Heart right ventricle (tissue), 16 donors: ENCODE results near the gene STAU1. TPM values are rescaled to one million over a fixed set of nuclear protein-coding genes. Genes with fewer than 3 reads are reported as not detected.
"Not testable (repeated sequence)": the region's sequence is repeated elsewhere in the genome, so short reads cannot be mapped to it uniquely, and the experiment has no call there.

Experiments used
- ATAC-seq, 8 donors: fragments of 200-7000 bp; cut with Tn5 transposase; one replicate each; pipeline ENCODE4 v1.9.1; 2020; ENCODE audit warnings: mild to moderate bottlenecking in 8 of 8, moderate library complexity in 8 of 8, moderate number of reproducible peaks in 1 of 8
- DNase-seq, 2 donors: peaks; one replicate each; pipeline ENCODE4 v3.0.0-alpha.2; 2020
- H3K27ac ChIP-seq, 10 donors: fragments of 200-600 bp; sonication (generic) in 2 of 10; one replicate each; pipeline versions ENCODE4 v1.5.0 to v1.8.0; 2020 to 2022; ENCODE audit warnings: mild to moderate bottlenecking in 3 of 10
- H3K27me3 ChIP-seq, 7 donors: fragments of 200-600 bp; one replicate each; pipeline ENCODE4 v1.8.0; 2021 to 2022; ENCODE audit warnings: mild to moderate bottlenecking in 2 of 7
- H3K36me3 ChIP-seq, 9 donors: fragments of 200-600 bp; sonication (generic) in 1 of 9; one replicate each; pipeline versions ENCODE4 v1.5.0 to v1.8.0; 2020 to 2022; ENCODE audit warnings: mild to moderate bottlenecking in 2 of 9
- H3K4me1 ChIP-seq, 9 donors: fragments of 200-600 bp; sonication (generic) in 1 of 9; one replicate each; pipeline versions ENCODE4 v1.5.0 to v1.8.0; 2020 to 2022; ENCODE audit warnings: mild to moderate bottlenecking in 4 of 9
- H3K4me3 ChIP-seq, 10 donors: fragments of 200-600 bp; sonication (generic) in 2 of 10; one replicate each; pipeline versions ENCODE4 v1.5.0 to v1.8.0; 2020 to 2022; ENCODE audit warnings: mild to moderate bottlenecking in 7 of 10, moderate library complexity in 2 of 10
- H3K9me3 ChIP-seq, 11 donors: fragments of 200-600 bp in 10 of 11; sonication (generic) in 2 of 11; one replicate each; pipeline versions ENCODE4 v1.5.0 to v1.8.0; 2013 to 2022; ENCODE audit warnings: mild to moderate bottlenecking in 2 of 11, control low read depth in 1 of 11, moderate library complexity in 1 of 11
- WGBS, 2 donors: extraction: QIAGEN DNeasy Blood & Tissue Kit; methylation state at CpG; one replicate each; pipeline ENCODE4 v1.1.7; 2013; ENCODE audit warnings: inconsistent platforms in 1 of 2; 5-methylcytosine and 5-hydroxymethylcytosine counted together
- intact Hi-C, 10 donors: fragments of 100-400 bp; cut with DNase I; formaldehyde crosslinking; loops; one replicate each; pipeline versions ENCODE4 v1.11.1 to v1.14.2; 2022
- polyA plus RNA-seq, 2 donors: library from polyadenylated mRNA; stranded (reverse); fragments of 200-250 nt; gene quantifications; one replicate each; pipeline ENCODE4 v1.2.3, GENCODE V29; 2013
- total RNA-seq, 10 donors: library from RNA; stranded (reverse); fragmentation: NEBNext Ultra II Directional in 3 of 10; extraction: Animal tissue kit (Norgen Biotek cat#: 25700) in 3 of 10; gene quantifications; one replicate each; pipeline versions ENCODE4 v1.2.1 to v1.2.4, GENCODE V29; 2021 to 2023
- TF ChIP-seq, protein P1 (sequence below), 9 donors: fragments of 200-600 bp; sonication (generic) in 2 of 9; IDR thresholded peaks; one replicate each; pipeline versions ENCODE4 v1.5.0 to v1.8.0; 2021 to 2022; ENCODE audit warnings: antibody characterized with exemption in 9 of 9, mild to moderate bottlenecking in 5 of 9, moderate library complexity in 1 of 9
- donor health status: Arrhythmogenic right ventricular cardiomyopathy.
- donor health status: ischemic (EF 13 %, LVEDD 7.1; RV severe dilation, severe dysfunction).
- donor health status: healthy with polysubstance abuse.
- donor health status: DM: no; HTN: yes; CAD: no.
- donor health status: DM: no; HTN: no; CAD: no.
- donor health status: ischemic (EF 25% LVEDD 6.9; RV normal size, moderate dysfunction).
- donor health status: ischemic (EF 25% LVEDD 5.7; RV mildly dilated, moderate dysfunction).
- donor health status: healthy.
- donor health status: DM: yes; HTN: yes; CAD: no.
- donor health status: Ischemic cardiomyopathy.
- donor health status: ischemic (EF 35%, LVEDD 5.7; RV mildly dilated, moderate dysfunction).
- donor health status: nonischemic (EF 11% LVEDD 7.7; RV severe dilation, severe dysfunction).
- donor health status: DM: yes; HTN: yes; CAD: no.
- donor health status: PGD.
- donor health status: ischemic (EF 29% LVEDD 5.4; RV normal size, mild dysfunction).
- donor health status: nonischemic (EF 23%, LVEDD 6.1; RV moderate dilation, normal function).

STAU1 gene
- total and polyA plus RNA-seq, 12 donors, result 18.0 to 94.3 (median 66.5) TPM

DNA sequence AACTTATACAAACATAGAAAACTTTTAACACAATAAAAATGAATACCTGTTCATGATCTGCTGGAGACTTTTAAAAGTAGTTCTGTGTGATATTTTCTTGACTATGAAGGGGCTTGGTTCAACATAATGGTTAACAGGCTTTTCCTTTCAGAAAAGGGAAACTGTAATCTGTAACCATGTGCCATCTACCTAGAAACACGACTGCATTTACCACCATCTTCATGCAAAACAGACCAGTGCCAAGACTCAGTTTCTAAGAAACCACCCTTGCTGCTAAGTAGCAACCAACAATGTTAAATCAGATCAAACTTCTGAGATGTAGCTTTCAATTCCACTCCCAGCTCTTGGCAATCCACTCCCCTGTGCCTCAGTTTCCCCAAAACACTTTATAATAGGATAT lies 15.7 kb downstream of the STAU1 start:
- no peaks in the 10 kb centered on the region for H3K9me3 ChIP-seq
- DNase-seq (no peak), ATAC-seq (no peak)
- peaks cover 0 to 63% (median 0%) of the 10 kb centered on the region in 9 donors for H3K36me3 ChIP-seq
- no peaks in the 10 kb centered on the region for H3K27me3 ChIP-seq
- TF ChIP-seq, protein P1, sequence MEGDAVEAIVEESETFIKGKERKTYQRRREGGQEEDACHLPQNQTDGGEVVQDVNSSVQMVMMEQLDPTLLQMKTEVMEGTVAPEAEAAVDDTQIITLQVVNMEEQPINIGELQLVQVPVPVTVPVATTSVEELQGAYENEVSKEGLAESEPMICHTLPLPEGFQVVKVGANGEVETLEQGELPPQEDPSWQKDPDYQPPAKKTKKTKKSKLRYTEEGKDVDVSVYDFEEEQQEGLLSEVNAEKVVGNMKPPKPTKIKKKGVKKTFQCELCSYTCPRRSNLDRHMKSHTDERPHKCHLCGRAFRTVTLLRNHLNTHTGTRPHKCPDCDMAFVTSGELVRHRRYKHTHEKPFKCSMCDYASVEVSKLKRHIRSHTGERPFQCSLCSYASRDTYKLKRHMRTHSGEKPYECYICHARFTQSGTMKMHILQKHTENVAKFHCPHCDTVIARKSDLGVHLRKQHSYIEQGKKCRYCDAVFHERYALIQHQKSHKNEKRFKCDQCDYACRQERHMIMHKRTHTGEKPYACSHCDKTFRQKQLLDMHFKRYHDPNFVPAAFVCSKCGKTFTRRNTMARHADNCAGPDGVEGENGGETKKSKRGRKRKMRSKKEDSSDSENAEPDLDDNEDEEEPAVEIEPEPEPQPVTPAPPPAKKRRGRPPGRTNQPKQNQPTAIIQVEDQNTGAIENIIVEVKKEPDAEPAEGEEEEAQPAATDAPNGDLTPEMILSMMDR (IDR thresholded peaks at IDR 0.05), result no peak
- peaks cover 0 to 27% (median 18%) of the 10 kb centered on the region in 9 donors for H3K4me1 ChIP-seq
- 16% methylated on average over 1 of the region's 1 CpG for WGBS, 2 donors
- intact Hi-C loops, result no loop called here
- no peak overlapping the region for H3K4me3 ChIP-seq
- no peak overlapping the region for H3K27ac ChIP-seq

- Histone ChIP-seq H3K9me3 (no peaks in the 10 kb centered on the region), H3K4me1 (peaks cover 0 to 32% (median 23%) of the 10 kb centered on the region in 9 donors), H3K27me3 (no peaks in the 10 kb centered on the region), H3K4me3 (no peak overlapping the region), H3K27ac (no peak overlapping the region), H3K36me3 (peaks cover 0 to 58% (median 0%) of the 10 kb centered on the region in 9 donors)
- intact Hi-C loops, result no loop called here
- ATAC-seq, result no peak
- peak in 1 of 2 donors; percentile 11 for DNase-seq
- TF ChIP-seq, protein P1 (IDR thresholded peaks at IDR 0.05), result no peak
Observed at GRCh38 chr20:49171909-49172308, 16.2 kb downstream of the STAU1 start.

DNA sequence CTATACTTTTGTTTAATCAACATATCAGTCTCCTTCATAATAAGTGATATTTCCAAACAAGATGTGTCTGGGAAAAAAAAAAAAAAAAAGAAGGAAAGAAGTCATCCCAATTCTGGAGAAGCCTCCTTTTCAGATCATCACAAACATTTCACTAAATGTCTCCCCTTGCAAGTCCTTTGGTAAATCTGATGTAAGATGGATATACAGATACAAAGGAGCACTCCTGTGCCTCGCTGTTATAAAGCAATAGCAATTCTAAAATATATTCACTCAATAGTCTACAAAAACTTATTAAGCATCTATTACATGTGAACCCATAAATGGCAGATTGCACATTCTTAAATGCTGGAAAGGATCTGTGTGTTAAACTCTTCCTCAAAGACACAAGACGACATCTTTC lies 17.4 kb downstream of the STAU1 start:
- H3K27me3 ChIP-seq, result no peaks in the 10 kb centered on the region
- no peak overlapping the region for H3K4me3 ChIP-seq
- H3K27ac ChIP-seq, result no peak overlapping the region
- TF ChIP-seq, protein P1 (IDR thresholded peaks at IDR 0.05), result no peak
- peaks cover 0 to 40% (median 29%) of the 10 kb centered on the region in 9 donors for H3K4me1 ChIP-seq
- intact Hi-C loops, result no loop called here
- ATAC-seq (no peak), DNase-seq (no peak)
- 97 to 98% methylated on average over 2 of the region's 2 CpGs for WGBS, 2 donors
- H3K9me3 ChIP-seq, result no peaks in the 10 kb centered on the region
- H3K36me3 ChIP-seq, result peaks cover 0 to 62% (median 3%) of the 10 kb centered on the region in 9 donors

DNA sequence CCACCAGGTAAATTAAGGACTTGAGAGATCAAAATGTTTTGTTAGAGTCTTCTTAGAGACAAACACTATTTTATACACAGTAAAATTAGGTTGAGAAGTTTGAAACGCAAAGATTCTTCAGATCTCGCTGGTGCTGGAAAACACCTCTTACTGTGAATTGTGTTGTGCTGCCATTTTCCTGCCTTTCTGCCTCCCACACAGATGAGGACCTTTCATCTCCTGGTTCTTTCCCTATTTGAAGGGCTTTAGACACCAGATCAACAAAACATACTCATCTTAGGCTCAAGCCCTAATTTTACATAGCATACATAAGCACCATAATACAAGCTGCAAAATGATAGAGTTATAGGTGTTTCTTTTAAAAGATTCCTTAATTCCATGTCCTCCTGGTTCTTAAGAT lies 18.6 kb downstream of the STAU1 start:
- intact Hi-C loops, result loop anchor here in 1 of 10 donors (2.0 kb wide), 1 partner anchor 19 kb away; no protein-coding TSS in a partner anchor
- WGBS, 2 donors, result 75 to 92% methylated on average over 2 of the region's 2 CpGs
- H3K9me3 ChIP-seq, result no peaks in the 10 kb centered on the region
- TF ChIP-seq, protein P1 (IDR thresholded peaks at IDR 0.05), result no peak
- H3K27me3 ChIP-seq, result no peaks in the 10 kb centered on the region
- H3K4me1 ChIP-seq, result peaks cover 0 to 40% (median 29%) of the 10 kb centered on the region in 9 donors
- H3K36me3 ChIP-seq, result peaks cover 0 to 67% (median 5%) of the 10 kb centered on the region in 9 donors
- ATAC-seq (no peak), DNase-seq (no peak)
- no peak overlapping the region for H3K4me3 ChIP-seq
- no peak overlapping the region for H3K27ac ChIP-seq

DNA sequence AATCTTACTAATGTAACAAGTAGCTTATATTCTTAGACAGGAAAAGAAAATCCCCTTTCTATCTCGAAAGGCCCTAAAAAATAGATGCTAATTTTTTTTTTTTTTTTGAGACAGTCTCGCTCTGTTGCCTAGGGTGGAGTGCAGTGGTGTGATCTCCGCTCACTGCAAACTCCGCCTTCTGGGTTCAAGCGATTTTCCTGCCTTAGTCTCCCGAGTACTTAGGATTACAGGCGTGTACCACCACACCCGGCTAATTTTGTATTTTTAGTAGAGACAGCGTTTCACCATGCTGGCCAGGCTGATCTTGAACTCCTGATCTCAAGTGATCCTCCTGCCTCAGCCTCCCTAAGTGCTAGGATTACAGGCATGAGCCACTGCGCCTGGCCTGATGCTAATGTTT lies 19.3 kb downstream of the STAU1 start:
- not testable (repeated sequence) for H3K9me3 ChIP-seq, DNase-seq, H3K27me3 ChIP-seq, ATAC-seq, H3K4me3 ChIP-seq
- Histone ChIP-seq H3K27ac (peak overlapping the region in 1 of 10 donors; percentile 70), H3K36me3 (peaks cover 0 to 67% (median 8%) of the 10 kb centered on the region in 9 donors), H3K4me1 (peaks cover 0 to 40% (median 29%) of the 10 kb centered on the region in 9 donors)
- intact Hi-C loops, result loop anchor here in 1 of 10 donors (2.0 kb wide), 1 partner anchor 18 kb away; no protein-coding TSS in a partner anchor
- 89 to 90% methylated on average over 10 of the region's 10 CpGs for WGBS, 2 donors
